HepG2 (cell line): Measurements from ENCODE around the gene STC2. TPM values are rescaled to one million over a fixed set of nuclear protein-coding genes. Genes with fewer than 3 reads are reported as not detected.

ENCODE experiments used
- ASH2L ChIP-seq: fragments of 300-600, 200-600 bp; sonication (generic); IDR thresholded peaks from 2 replicates; pipeline ENCODE4 v1.7.0; 2017; ENCODE audit warnings: low read depth, mild to moderate bottlenecking, moderate library complexity, mixed read lengths, low read length; ENCODE audit not compliant: insufficient read length
- DMAP1 ChIP-seq: IDR thresholded peaks from 2 replicates; pipeline ENCODE4 v1.6.1; 2016
- GATAD2A ChIP-seq: IDR thresholded peaks from 2 replicates; pipeline ENCODE4 v1.6.1; 2016
- KAT8 ChIP-seq: IDR thresholded peaks from 2 replicates; pipeline ENCODE4 v1.6.1; 2016; ENCODE audit warnings: missing genetic modification reagents, missing compliant biosample characterization
- LCORL ChIP-seq, 2 experiments: fragments of 450-650 bp in 1 of 2; sonication (generic) in 1 of 2; formaldehyde crosslinking in 1 of 2; IDR thresholded peaks; 2 replicates each; pipeline versions ENCODE4 v1.5.0 to v1.6.1; 2017 to 2020; ENCODE audit warnings: antibody characterized with exemption in 1 of 2, missing genetic modification reagents in 1 of 2
- RBFOX2 ChIP-seq: fragments of 200-400 bp; formaldehyde crosslinking; IDR thresholded peaks from 2 replicates; pipeline ENCODE4 v1.6.1; 2017; ENCODE audit warnings: low read depth, mild to moderate bottlenecking, low read length
- RNF2 ChIP-seq: fragments of 450-650 bp; conservative IDR thresholded peaks from 2 replicates; pipeline ENCODE4 v1.6.1; 2016; ENCODE audit warnings: low read depth
- SAP130 ChIP-seq: IDR thresholded peaks from 2 replicates; pipeline ENCODE4 v1.6.1; 2016; ENCODE audit warnings: low read depth
- SOX13 ChIP-seq, 3 experiments: fragments of 450-650 bp in 1 of 3; sonication (generic) in 1 of 3; formaldehyde crosslinking in 1 of 3; IDR thresholded peaks in 2 of 3; conservative IDR thresholded peaks in 1 of 3; 2 replicates each; pipeline versions ENCODE4 v1.5.0 to v1.6.1; 2016 to 2020; ENCODE audit warnings: antibody characterized with exemption in 1 of 3, mild to moderate bottlenecking in 1 of 3, missing compliant biosample characterization in 1 of 3, missing genetic modification reagents in 1 of 3, moderate library complexity in 1 of 3
- SOX5 ChIP-seq: IDR thresholded peaks from 2 replicates; pipeline ENCODE4 v1.6.1; 2016; ENCODE audit warnings: borderline replicate concordance
- TAF15 ChIP-seq: fragments of 200-400 bp; formaldehyde crosslinking; IDR thresholded peaks from one replicate; pipeline ENCODE4 v1.6.1; 2018; ENCODE audit warnings: mild to moderate bottlenecking, low read depth, low read length; ENCODE audit not compliant: poor library complexity, severe bottlenecking
- ZMYM3 ChIP-seq: sonication (generic); formaldehyde crosslinking; IDR thresholded peaks from 2 replicates; pipeline ENCODE4 v1.5.1; 2020; ENCODE audit warnings: mild to moderate bottlenecking, missing genetic modification reagents
- ZNF20 ChIP-seq: sonication (generic); formaldehyde crosslinking; IDR thresholded peaks from 2 replicates; pipeline ENCODE4 v1.4.0; 2020; ENCODE audit warnings: mild to moderate bottlenecking, moderate library complexity, missing genetic modification reagents
- ZNF292 ChIP-seq: sonication (generic); formaldehyde crosslinking; IDR thresholded peaks from 2 replicates; pipeline ENCODE4 v1.8.1; 2022; ENCODE audit warnings: mild to moderate bottlenecking, low read depth, missing genetic modification reagents, borderline replicate concordance
- ZNF33B ChIP-seq: sonication (generic); formaldehyde crosslinking; IDR thresholded peaks from 2 replicates; pipeline ENCODE4 v1.5.1; 2020; ENCODE audit warnings: mild to moderate bottlenecking, missing genetic modification reagents
- ZNF768 ChIP-seq: sonication (generic); formaldehyde crosslinking; IDR thresholded peaks from 2 replicates; pipeline ENCODE4 v1.4.0; 2020; ENCODE audit warnings: missing genetic modification reagents
- ZNF773 ChIP-seq: sonication (generic); formaldehyde crosslinking; IDR thresholded peaks from 2 replicates; pipeline ENCODE4 v1.4.0; 2020; ENCODE audit warnings: missing genetic modification reagents, borderline replicate concordance
- polyA plus RNA-seq, 8 experiments: library from polyadenylated mRNA; depleted of rRNA in 3 of 8; stranded (reverse) in 7 of 8; unstranded in 1 of 8; fragments of >200 nt; fragmentation: Illumina TruSeq in 4 of 8; extraction: Trizol in 4 of 8; gene quantifications; 2 replicates each; pipeline versions ENCODE4 v1.2.1 to v1.2.3, GENCODE V29; 2011 to 2016; ENCODE audit warnings: low read depth in 4 of 8, missing spikeins in 1 of 8, mixed read lengths in 1 of 8; ENCODE audit not compliant: insufficient read depth in 1 of 8
- total RNA-seq, 5 experiments: library from RNA; depleted of rRNA; stranded (reverse); fragments of >200 nt; fragmentation: Illumina TruSeq; extraction: Trizol; gene quantifications; 2 replicates each; pipeline ENCODE4 v1.2.3, GENCODE V29; 2016; ENCODE audit warnings: low read depth in 1 of 5
- TF ChIP-seq, protein P1 (sequence below): sonication (generic); formaldehyde crosslinking; conservative IDR thresholded peaks from 2 replicates; pipeline ENCODE4 v1.4.0; 2020; ENCODE audit warnings: mild to moderate bottlenecking, missing genetic modification reagents, moderate library complexity
- TF ChIP-seq, protein P2 (sequence below): IDR thresholded peaks from 2 replicates; pipeline ENCODE4 v1.6.1; 2016; ENCODE audit warnings: low read depth
- TF ChIP-seq, protein P3 (sequence below): sonication (generic); formaldehyde crosslinking; IDR thresholded peaks from 2 replicates; pipeline ENCODE4 v1.4.0; 2020; ENCODE audit warnings: mild to moderate bottlenecking, missing genetic modification reagents
- TF ChIP-seq, protein P4 (sequence below): sonication (generic); formaldehyde crosslinking; IDR thresholded peaks from 2 replicates; pipeline ENCODE4 v1.4.0; 2020; ENCODE audit warnings: missing genetic modification reagents

The STC2 gene
- total and polyA plus RNA-seq, 2 of the 13 experiments (the other 11 are each of a cell fraction or from before 2014, with no cell fraction given) = 27.1 to 69.2 TPM

DNA sequence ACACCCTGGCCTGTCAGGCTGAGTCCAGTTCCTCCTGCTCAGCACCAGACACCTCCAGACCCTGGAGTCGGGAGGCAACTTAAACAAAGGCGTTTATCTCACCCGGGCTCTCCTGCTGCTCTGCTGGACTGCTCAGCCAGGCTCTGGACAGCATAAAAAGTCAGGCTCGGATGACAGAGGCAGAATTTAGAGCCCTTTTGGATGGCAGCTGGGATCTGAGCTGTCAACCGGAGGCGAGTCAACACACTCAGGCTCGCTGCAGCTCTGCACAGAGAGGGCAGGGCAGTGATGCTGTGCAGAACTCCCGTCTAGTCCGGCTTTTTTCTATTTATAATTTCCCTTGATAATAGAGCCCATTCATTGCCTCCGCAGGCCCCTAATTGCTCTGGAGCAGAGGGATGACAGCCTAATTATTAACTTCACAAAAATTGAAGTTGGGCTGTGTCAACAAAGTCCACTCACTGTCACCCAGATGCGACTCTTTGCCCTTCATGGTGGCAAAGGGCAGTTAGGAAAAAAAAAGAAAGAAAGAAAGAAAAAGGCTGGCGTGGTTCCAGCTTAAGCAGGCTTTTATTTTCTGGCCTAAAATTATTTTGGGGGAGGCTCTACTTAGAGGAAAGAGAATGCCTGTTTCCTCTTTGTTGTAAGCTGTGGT is 37.6 kb downstream of the STC2 start (continued):
- TF ChIP-seq SOX13 (IDR thresholded peaks at IDR 0.05) = no peak
- TF ChIP-seq SOX13 (CRISPR knock-in tag; conservative IDR thresholded peaks at IDR 0.05 in 1 of 2, IDR thresholded peaks at IDR 0.05 in 1 of 2) = 0 out of 4 replicates have a peak, but pooled peaks of 1 of the 2 experiments have one; percentile 50
- no peak for TF ChIP-seq ZNF20 (CRISPR knock-in tag)
- TF ChIP-seq SOX5 (CRISPR knock-in tag) = 0 out of 2 replicates have a peak, but pooled peaks have one; percentile 25
- no peak for TF ChIP-seq LCORL (IDR thresholded peaks at IDR 0.05)
- TF ChIP-seq LCORL (CRISPR knock-in tag; IDR thresholded peaks at IDR 0.05) = peak; percentile 56; the same call in 1 of the 2 replicates
- no peak for TF ChIP-seq ZNF33B (CRISPR knock-in tag)
- TF ChIP-seq ZNF292 = peak; percentile 51; the same call in 1 of the 2 replicates
- no peak for TF ChIP-seq KAT8 (CRISPR knock-in tag)
- TF ChIP-seq RNF2 = no peak
- TF ChIP-seq, protein P1, sequence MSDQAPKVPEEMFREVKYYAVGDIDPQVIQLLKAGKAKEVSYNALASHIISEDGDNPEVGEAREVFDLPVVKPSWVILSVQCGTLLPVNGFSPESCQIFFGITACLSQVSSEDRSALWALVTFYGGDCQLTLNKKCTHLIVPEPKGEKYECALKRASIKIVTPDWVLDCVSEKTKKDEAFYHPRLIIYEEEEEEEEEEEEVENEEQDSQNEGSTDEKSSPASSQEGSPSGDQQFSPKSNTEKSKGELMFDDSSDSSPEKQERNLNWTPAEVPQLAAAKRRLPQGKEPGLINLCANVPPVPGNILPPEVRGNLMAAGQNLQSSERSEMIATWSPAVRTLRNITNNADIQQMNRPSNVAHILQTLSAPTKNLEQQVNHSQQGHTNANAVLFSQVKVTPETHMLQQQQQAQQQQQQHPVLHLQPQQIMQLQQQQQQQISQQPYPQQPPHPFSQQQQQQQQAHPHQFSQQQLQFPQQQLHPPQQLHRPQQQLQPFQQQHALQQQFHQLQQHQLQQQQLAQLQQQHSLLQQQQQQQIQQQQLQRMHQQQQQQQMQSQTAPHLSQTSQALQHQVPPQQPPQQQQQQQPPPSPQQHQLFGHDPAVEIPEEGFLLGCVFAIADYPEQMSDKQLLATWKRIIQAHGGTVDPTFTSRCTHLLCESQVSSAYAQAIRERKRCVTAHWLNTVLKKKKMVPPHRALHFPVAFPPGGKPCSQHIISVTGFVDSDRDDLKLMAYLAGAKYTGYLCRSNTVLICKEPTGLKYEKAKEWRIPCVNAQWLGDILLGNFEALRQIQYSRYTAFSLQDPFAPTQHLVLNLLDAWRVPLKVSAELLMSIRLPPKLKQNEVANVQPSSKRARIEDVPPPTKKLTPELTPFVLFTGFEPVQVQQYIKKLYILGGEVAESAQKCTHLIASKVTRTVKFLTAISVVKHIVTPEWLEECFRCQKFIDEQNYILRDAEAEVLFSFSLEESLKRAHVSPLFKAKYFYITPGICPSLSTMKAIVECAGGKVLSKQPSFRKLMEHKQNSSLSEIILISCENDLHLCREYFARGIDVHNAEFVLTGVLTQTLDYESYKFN (CRISPR knock-in tag) = peak; percentile 41
- TF ChIP-seq GATAD2A = peak; percentile 40; the same call in 1 of the 2 replicates
- TF ChIP-seq RBFOX2 = no peak
- no peak for TF ChIP-seq TAF15
- TF ChIP-seq ZMYM3 (CRISPR knock-in tag) = peak; percentile 72
- peak; percentile 37 for TF ChIP-seq SAP130
- TF ChIP-seq, protein P2, sequence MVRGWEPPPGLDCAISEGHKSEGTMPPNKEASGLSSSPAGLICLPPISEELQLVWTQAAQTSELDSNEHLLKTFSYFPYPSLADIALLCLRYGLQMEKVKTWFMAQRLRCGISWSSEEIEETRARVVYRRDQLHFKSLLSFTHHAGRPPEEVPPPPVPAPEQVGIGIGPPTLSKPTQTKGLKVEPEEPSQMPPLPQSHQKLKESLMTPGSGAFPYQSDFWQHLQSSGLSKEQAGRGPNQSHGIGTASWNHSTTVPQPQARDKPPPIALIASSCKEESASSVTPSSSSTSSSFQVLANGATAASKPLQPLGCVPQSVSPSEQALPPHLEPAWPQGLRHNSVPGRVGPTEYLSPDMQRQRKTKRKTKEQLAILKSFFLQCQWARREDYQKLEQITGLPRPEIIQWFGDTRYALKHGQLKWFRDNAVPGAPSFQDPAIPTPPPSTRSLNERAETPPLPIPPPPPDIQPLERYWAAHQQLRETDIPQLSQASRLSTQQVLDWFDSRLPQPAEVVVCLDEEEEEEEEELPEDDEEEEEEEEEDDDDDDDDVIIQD (CRISPR knock-in tag) = 0 out of 2 replicates have a peak, but pooled peaks have one; percentile 21
- TF ChIP-seq, protein P3, sequence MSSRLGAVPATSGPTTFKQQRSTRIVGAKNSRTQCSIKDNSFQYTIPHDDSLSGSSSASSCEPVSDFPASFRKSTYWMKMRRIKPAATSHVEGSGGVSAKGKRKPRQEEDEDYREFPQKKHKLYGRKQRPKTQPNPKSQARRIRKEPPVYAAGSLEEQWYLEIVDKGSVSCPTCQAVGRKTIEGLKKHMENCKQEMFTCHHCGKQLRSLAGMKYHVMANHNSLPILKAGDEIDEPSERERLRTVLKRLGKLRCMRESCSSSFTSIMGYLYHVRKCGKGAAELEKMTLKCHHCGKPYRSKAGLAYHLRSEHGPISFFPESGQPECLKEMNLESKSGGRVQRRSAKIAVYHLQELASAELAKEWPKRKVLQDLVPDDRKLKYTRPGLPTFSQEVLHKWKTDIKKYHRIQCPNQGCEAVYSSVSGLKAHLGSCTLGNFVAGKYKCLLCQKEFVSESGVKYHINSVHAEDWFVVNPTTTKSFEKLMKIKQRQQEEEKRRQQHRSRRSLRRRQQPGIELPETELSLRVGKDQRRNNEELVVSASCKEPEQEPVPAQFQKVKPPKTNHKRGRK (CRISPR knock-in tag) = no peak
- TF ChIP-seq DMAP1 = peak; percentile 31; the same call in 1 of the 2 replicates
- TF ChIP-seq ZNF768 (CRISPR knock-in tag) = peak; percentile 97
- TF ChIP-seq ZNF773 (CRISPR knock-in tag) = no peak
- no peak for TF ChIP-seq ASH2L
- TF ChIP-seq, protein P4, sequence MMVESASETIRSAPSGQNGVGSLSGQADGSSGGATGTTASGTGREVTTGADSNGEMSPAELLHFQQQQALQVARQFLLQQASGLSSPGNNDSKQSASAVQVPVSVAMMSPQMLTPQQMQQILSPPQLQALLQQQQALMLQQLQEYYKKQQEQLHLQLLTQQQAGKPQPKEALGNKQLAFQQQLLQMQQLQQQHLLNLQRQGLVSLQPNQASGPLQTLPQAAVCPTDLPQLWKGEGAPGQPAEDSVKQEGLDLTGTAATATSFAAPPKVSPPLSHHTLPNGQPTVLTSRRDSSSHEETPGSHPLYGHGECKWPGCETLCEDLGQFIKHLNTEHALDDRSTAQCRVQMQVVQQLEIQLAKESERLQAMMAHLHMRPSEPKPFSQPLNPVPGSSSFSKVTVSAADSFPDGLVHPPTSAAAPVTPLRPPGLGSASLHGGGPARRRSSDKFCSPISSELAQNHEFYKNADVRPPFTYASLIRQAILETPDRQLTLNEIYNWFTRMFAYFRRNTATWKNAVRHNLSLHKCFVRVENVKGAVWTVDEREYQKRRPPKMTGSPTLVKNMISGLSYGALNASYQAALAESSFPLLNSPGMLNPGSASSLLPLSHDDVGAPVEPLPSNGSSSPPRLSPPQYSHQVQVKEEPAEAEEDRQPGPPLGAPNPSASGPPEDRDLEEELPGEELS (CRISPR knock-in tag) = 0 out of 2 replicates have a peak, but pooled peaks have one; percentile 23
